ENCODE data around the gene TCHP. TPM values are rescaled to one million over a fixed set of nuclear protein-coding genes. Genes with fewer than 3 reads are reported as not detected.

The TCHP gene
- total RNA-seq, 1 donor from 2014 or later, result 8.6 TPM

DNA sequence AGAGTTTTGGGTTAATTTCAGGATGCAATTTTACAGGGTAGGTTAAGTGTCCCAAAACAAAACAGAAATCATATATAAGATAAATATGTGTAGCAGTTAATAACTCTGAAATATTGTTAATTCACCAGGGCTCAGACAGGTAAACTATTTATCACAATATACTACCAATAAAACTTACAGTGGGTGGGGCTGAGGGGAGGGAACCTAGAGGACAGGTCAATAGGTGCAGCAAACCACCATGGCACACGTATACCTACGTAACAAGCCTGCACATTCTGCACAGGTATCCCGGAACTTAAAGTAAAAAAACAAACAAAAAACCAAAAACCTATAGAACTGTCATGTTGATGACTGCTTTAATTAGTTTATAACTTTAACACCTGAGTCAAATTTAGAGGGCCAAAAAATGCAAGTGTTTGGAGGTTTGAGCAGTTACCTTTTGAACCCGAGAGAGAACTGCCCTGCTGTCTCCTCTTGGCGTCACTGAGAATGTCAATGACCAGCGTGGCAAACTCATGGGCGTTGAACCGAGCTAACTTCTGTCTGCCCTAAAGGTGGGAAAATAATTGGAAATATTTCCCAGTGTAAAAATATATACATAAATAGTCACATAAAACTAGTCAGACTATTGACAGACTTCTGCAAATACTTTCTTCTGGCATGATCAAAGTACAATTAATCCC lies 59.5 kb downstream of the TCHP start:
- H3K27me3 Mint-ChIP-seq (ENCODE audit: low read depth, unreplicated experiment), result no peaks in the 10 kb centered on the region
- Histone ChIP-seq H3K27me3 (ENCODE audit: insufficient read depth, low read length) (no peaks in the 10 kb centered on the region), H4K20me1 (ENCODE audit: insufficient read depth, low read length) (no peaks in the 10 kb centered on the region), H3K9ac (ENCODE audit: low read length) (no peak overlapping the region), H3K9me3 (ENCODE audit: insufficient read depth, low read depth, low read length) (no peaks in the 10 kb centered on the region), H3K4me3 (ENCODE audit: insufficient read depth, low read depth, low read length) (no peak overlapping the region), H3K4me2 (ENCODE audit: low read length) (no peak overlapping the region), H3K36me3 (ENCODE audit: insufficient read depth, low read length) (peaks cover 23% of the 10 kb centered on the region), H3K4me1 (ENCODE audit: insufficient read depth, low read length) (peaks cover 7% of the 10 kb centered on the region), H3K79me2 (ENCODE audit: insufficient read depth, low read length) (no peaks in the 10 kb centered on the region), H2AFZ (ENCODE audit: low read depth, low read length) (no peak overlapping the region), H3K27ac (ENCODE audit: low read depth, low read length) (no peak overlapping the region)
- H3K27ac Mint-ChIP-seq (ENCODE audit: unreplicated experiment), result no peak overlapping the region
- DNase-seq (ENCODE audit: low read depth) (no peak), FAIRE-seq (no peak)
- no peak overlapping the region for H3K4me3 Mint-ChIP-seq (ENCODE audit: unreplicated experiment)
- no peak for TF ChIP-seq EZH2 (IDR thresholded peaks at IDR 0.05; ENCODE audit: insufficient read depth, low read length)
- TF ChIP-seq, protein P1, sequence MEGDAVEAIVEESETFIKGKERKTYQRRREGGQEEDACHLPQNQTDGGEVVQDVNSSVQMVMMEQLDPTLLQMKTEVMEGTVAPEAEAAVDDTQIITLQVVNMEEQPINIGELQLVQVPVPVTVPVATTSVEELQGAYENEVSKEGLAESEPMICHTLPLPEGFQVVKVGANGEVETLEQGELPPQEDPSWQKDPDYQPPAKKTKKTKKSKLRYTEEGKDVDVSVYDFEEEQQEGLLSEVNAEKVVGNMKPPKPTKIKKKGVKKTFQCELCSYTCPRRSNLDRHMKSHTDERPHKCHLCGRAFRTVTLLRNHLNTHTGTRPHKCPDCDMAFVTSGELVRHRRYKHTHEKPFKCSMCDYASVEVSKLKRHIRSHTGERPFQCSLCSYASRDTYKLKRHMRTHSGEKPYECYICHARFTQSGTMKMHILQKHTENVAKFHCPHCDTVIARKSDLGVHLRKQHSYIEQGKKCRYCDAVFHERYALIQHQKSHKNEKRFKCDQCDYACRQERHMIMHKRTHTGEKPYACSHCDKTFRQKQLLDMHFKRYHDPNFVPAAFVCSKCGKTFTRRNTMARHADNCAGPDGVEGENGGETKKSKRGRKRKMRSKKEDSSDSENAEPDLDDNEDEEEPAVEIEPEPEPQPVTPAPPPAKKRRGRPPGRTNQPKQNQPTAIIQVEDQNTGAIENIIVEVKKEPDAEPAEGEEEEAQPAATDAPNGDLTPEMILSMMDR (IDR thresholded peaks at IDR 0.05; ENCODE audit: insufficient read depth, low read depth, low read length), result no peak
- H3K36me3 Mint-ChIP-seq (ENCODE audit: low read depth, unreplicated experiment), result peaks cover 22% of the 10 kb centered on the region
- no peaks in the 10 kb centered on the region for H3K4me1 Mint-ChIP-seq (ENCODE audit: low read depth, unreplicated experiment)
- H3K9me3 Mint-ChIP-seq (ENCODE audit: unreplicated experiment), result no peaks in the 10 kb centered on the region

DNA sequence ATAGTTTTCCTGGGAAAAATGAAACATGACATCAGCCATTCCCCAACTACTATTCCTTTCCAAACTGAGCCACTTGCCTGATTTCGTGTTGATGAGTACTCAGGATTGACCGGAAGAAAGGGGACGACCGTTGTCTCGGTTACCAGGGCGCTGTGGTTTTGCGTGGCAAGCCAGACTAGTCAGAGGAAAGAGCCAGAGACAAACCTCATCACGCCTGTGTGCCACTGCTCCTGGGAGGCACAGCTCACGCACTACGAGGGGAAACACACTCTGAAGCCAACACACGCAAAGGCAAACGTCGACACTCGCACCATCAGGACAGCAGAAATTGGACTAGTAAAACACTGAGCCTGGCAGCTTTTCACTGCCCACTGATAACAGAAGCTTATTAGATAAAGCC lies 61.1 kb downstream of the TCHP start:
- Mint-ChIP-seq H3K27ac (ENCODE audit: unreplicated experiment) (no peak overlapping the region), H3K36me3 (ENCODE audit: low read depth, unreplicated experiment) (peaks cover 26% of the 10 kb centered on the region), H3K4me3 (ENCODE audit: unreplicated experiment) (no peak overlapping the region), H3K27me3 (ENCODE audit: low read depth, unreplicated experiment) (no peaks in the 10 kb centered on the region), H3K4me1 (ENCODE audit: low read depth, unreplicated experiment) (no peaks in the 10 kb centered on the region), H3K9me3 (ENCODE audit: unreplicated experiment) (no peaks in the 10 kb centered on the region)
- Histone ChIP-seq H3K36me3 (ENCODE audit: insufficient read depth, low read length) (peaks cover 34% of the 10 kb centered on the region), H3K4me1 (ENCODE audit: insufficient read depth, low read length) (peaks cover 7% of the 10 kb centered on the region), H4K20me1 (ENCODE audit: insufficient read depth, low read length) (no peaks in the 10 kb centered on the region), H3K27ac (ENCODE audit: low read depth, low read length) (peak overlapping the region; percentile 44), H3K9me3 (ENCODE audit: insufficient read depth, low read depth, low read length) (no peaks in the 10 kb centered on the region), H3K9ac (ENCODE audit: low read length) (peak overlapping the region; percentile 50), H3K27me3 (ENCODE audit: insufficient read depth, low read length) (no peaks in the 10 kb centered on the region), H2AFZ (ENCODE audit: low read depth, low read length) (no peak overlapping the region), H3K4me2 (ENCODE audit: low read length) (peak overlapping the region; percentile 38), H3K4me3 (ENCODE audit: insufficient read depth, low read depth, low read length) (no peak overlapping the region), H3K79me2 (ENCODE audit: insufficient read depth, low read length) (no peaks in the 10 kb centered on the region)
- FAIRE-seq (no peak), DNase-seq (ENCODE audit: low read depth) (peak; percentile 82)
- TF ChIP-seq, protein P1 (IDR thresholded peaks at IDR 0.05; ENCODE audit: insufficient read depth, low read depth, low read length), result no peak
- TF ChIP-seq EZH2 (IDR thresholded peaks at IDR 0.05; ENCODE audit: insufficient read depth, low read length), result no peak

DNA sequence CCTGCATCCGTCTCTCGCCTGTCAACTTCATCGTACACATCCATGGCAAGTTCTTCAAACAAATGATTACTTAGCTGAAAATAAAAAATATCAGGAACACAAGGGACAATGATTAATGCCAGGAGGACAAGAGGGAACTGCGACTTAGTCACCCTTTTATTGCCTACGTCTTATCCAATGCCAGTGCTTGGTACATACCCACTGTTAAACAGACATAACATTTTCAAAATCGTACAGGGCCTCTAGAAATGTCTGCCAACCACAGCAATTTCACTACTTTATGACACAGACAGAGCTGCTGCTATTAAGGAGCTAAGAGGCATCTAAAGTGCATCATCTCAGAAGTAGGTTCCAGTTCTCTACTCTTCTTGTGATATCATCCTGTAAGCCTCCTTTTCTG lies 61.5 kb downstream of the TCHP start:
- H3K9me3 Mint-ChIP-seq (ENCODE audit: unreplicated experiment), result no peaks in the 10 kb centered on the region
- Histone ChIP-seq H2AFZ (ENCODE audit: low read depth, low read length) (no peak overlapping the region), H3K4me2 (ENCODE audit: low read length) (peak overlapping the region; percentile 38), H3K4me3 (ENCODE audit: insufficient read depth, low read depth, low read length) (no peak overlapping the region), H3K9ac (ENCODE audit: low read length) (peak overlapping the region; percentile 50), H3K36me3 (ENCODE audit: insufficient read depth, low read length) (peaks cover 34% of the 10 kb centered on the region), H3K9me3 (ENCODE audit: insufficient read depth, low read depth, low read length) (no peaks in the 10 kb centered on the region), H3K4me1 (ENCODE audit: insufficient read depth, low read length) (peaks cover 7% of the 10 kb centered on the region), H3K27me3 (ENCODE audit: insufficient read depth, low read length) (no peaks in the 10 kb centered on the region), H3K79me2 (ENCODE audit: insufficient read depth, low read length) (no peaks in the 10 kb centered on the region), H4K20me1 (ENCODE audit: insufficient read depth, low read length) (no peaks in the 10 kb centered on the region), H3K27ac (ENCODE audit: low read depth, low read length) (peak overlapping the region; percentile 44)
- no peak overlapping the region for H3K4me3 Mint-ChIP-seq (ENCODE audit: unreplicated experiment)
- no peak overlapping the region for H3K27ac Mint-ChIP-seq (ENCODE audit: unreplicated experiment)
- FAIRE-seq, result no peak
- peaks cover 23% of the 10 kb centered on the region for H3K36me3 Mint-ChIP-seq (ENCODE audit: low read depth, unreplicated experiment)
- no peaks in the 10 kb centered on the region for H3K27me3 Mint-ChIP-seq (ENCODE audit: low read depth, unreplicated experiment)
- TF ChIP-seq EZH2 (IDR thresholded peaks at IDR 0.05; ENCODE audit: insufficient read depth, low read length), result no peak
- TF ChIP-seq, protein P1 (IDR thresholded peaks at IDR 0.05; ENCODE audit: insufficient read depth, low read depth, low read length), result no peak
- peak; percentile 40 for DNase-seq (ENCODE audit: low read depth)
- no peaks in the 10 kb centered on the region for H3K4me1 Mint-ChIP-seq (ENCODE audit: low read depth, unreplicated experiment)

Data from astrocyte (in vitro differentiated cells and primary cell).